B cell (primary cell): ENCODE measurements around the gene PIH1D1. TPM values are rescaled to one million over a fixed set of nuclear protein-coding genes. Genes with fewer than 3 reads are reported as not detected.

ENCODE experiments used
- ATAC-seq: fragments of 200-7000 bp; cut with Tn5 transposase; one replicate; pipeline ENCODE4 v1.10.0; 2021; ENCODE audit warnings: low read depth, mild to moderate bottlenecking, moderate number of reproducible peaks, moderate library complexity
- CTCF ChIA-PET: fragments of 350-600 bp; sonication (Branson Sonifier 250); formaldehyde crosslinking; loops from one replicate; lab custom pipeline; 2021; ENCODE audit warnings: antibody characterized with exemption, inconsistent platforms; lab: Charles Lee
- POLR2A ChIA-PET: fragments of 350-600 bp; sonication (Branson Sonifier 250); formaldehyde crosslinking; loops from one replicate; lab custom pipeline; 2021; ENCODE audit warnings: antibody characterized with exemption; lab: Charles Lee
- DNase-seq: peaks from one replicate; pipeline ENCODE4 v3.0.0; 2013
- H2AFZ ChIP-seq: 2 replicates; pipeline ENCODE4 v1.6.1; 2012; ENCODE audit warnings: mild to moderate bottlenecking, low read depth, low read length; ENCODE audit not compliant: insufficient read depth, poor library complexity, severe bottlenecking
- H3K27ac ChIP-seq, 2 donors: 1 replicate in 1 of 2; 2 replicates in 1 of 2; pipeline ENCODE4 v1.5.1; 2012 to 2013; ENCODE audit warnings: low read length in 2 of 2, mild to moderate bottlenecking in 2 of 2, moderate library complexity in 1 of 2
- H3K27me3 ChIP-seq, 4 experiments: fragments of 200-600 bp in 1 of 4; sonication (generic) in 1 of 4; replicated peaks in 1 of 4; 1 replicate in 2 of 4; 2 replicates in 2 of 4; pipeline versions ENCODE4 v1.6.1 to v1.7.0; 2013 to 2016; ENCODE audit warnings: low read length in 3 of 4, mild to moderate bottlenecking in 2 of 4, mixed read lengths in 1 of 4, moderate library complexity in 1 of 4; ENCODE audit not compliant: insufficient read depth in 4 of 4, control insufficient read depth in 3 of 4; ENCODE audit errors: control extremely low read depth in 1 of 4
- H3K36me3 ChIP-seq, 2 experiments: replicated peaks in 1 of 2; 1 replicate in 1 of 2; 2 replicates in 1 of 2; pipeline versions ENCODE4 v1.6.1 to v1.7.1; 2013; ENCODE audit warnings: low read length in 1 of 2; ENCODE audit not compliant: insufficient read depth in 2 of 2, control insufficient read depth in 1 of 2; ENCODE audit errors: control extremely low read depth in 1 of 2, extremely low read depth in 1 of 2
- H3K4me1 ChIP-seq, 2 donors: fragments of 200-600 bp in 1 of 2; sonication (generic) in 1 of 2; 1 replicate in 1 of 2; 2 replicates in 1 of 2; pipeline versions ENCODE4 v1.5.1 to v1.6.1; 2013 to 2017; ENCODE audit warnings: low read length in 2 of 2; ENCODE audit not compliant: control insufficient read depth in 2 of 2, insufficient read depth in 2 of 2
- H3K4me2 ChIP-seq: replicated peaks from 2 replicates; pipeline ENCODE3; 2012; ENCODE audit warnings: mild to moderate bottlenecking, low read depth, low read length; ENCODE audit not compliant: poor library complexity, severe bottlenecking
- H3K4me3 ChIP-seq, 5 experiments: fragments of 200-600 bp in 1 of 5; sonication (generic) in 1 of 5; 1 replicate in 3 of 5; 2 replicates in 2 of 5; pipeline versions ENCODE4 v1.5.1 to v1.7.0; 2011 to 2016; ENCODE audit warnings: low read length in 4 of 5, mild to moderate bottlenecking in 4 of 5, low read depth in 2 of 5, control low read depth in 1 of 5, moderate library complexity in 1 of 5; ENCODE audit not compliant: insufficient read depth in 1 of 5; ENCODE audit errors: control extremely low read depth in 1 of 5, extremely low read depth in 1 of 5
- H3K79me2 ChIP-seq: fragments of 200-600 bp; sonication (generic); one replicate; pipeline ENCODE4 v1.6.0; 2016; ENCODE audit warnings: low read length; ENCODE audit not compliant: control insufficient read depth, insufficient read depth
- H3K9ac ChIP-seq: fragments of 200-600 bp; sonication (generic); 2 replicates; pipeline ENCODE4 v1.6.1; 2017; ENCODE audit warnings: mild to moderate bottlenecking, low read length, moderate library complexity
- H3K9me3 ChIP-seq, 3 donors: one replicate each; pipeline versions ENCODE4 v1.6.1 to v1.7.1; 2013; ENCODE audit warnings: low read length in 2 of 3; ENCODE audit not compliant: control insufficient read depth in 2 of 3, insufficient read depth in 1 of 3; ENCODE audit errors: control extremely low read depth in 1 of 3
- H4K20me1 ChIP-seq: 2 replicates; pipeline ENCODE4 v1.6.0; 2012; ENCODE audit warnings: mild to moderate bottlenecking, low read length; ENCODE audit not compliant: insufficient read depth, control insufficient read depth, poor library complexity, severe bottlenecking
- H3K27ac Mint-ChIP-seq: one replicate; pipeline ENCODE4 v1.8.0; 2021; ENCODE audit warnings: mixed read lengths
- H3K27me3 Mint-ChIP-seq: one replicate; pipeline ENCODE4 v1.8.0; 2021; ENCODE audit warnings: mixed read lengths
- H3K4me1 Mint-ChIP-seq: one replicate; pipeline ENCODE4 v1.8.0; 2021; ENCODE audit warnings: mixed read lengths
- H3K4me3 Mint-ChIP-seq: one replicate; pipeline ENCODE4 v1.8.0; 2021; ENCODE audit warnings: mixed read lengths
- H3K9me3 Mint-ChIP-seq: one replicate; pipeline ENCODE4 v1.8.0; 2022; ENCODE audit warnings: mixed read lengths; ENCODE audit not compliant: insufficient read depth
- EZH2 ChIP-seq: IDR thresholded peaks from 2 replicates; pipeline ENCODE4 v1.6.1; 2012; ENCODE audit warnings: borderline replicate concordance, low read depth, mild to moderate bottlenecking, moderate library complexity, low read length; ENCODE audit not compliant: insufficient read depth, poor library complexity, severe bottlenecking
- WGBS: methylation state at CpG from one replicate; pipeline ENCODE4 v1.1.5; 2013; ENCODE audit warnings: missing lambda C conversion rate; ENCODE audit not compliant: insufficient coverage; 5-methylcytosine and 5-hydroxymethylcytosine counted together
- intact Hi-C: fragments of 100-400 bp; cut with micrococcal nuclease; formaldehyde crosslinking; loops from one replicate; pipeline ENCODE4 v1.10.0; 2022
- polyA plus RNA-seq: library from polyadenylated mRNA; depleted of rRNA; stranded (reverse); fragments of >200 nt; gene quantifications from 2 replicates; pipeline ENCODE4 v1.2.3, GENCODE V29; 2012
- total RNA-seq, 2 donors: library from RNA; stranded (reverse); fragments of 120-200 nt in 1 of 2; gene quantifications; 1 replicate in 1 of 2; 2 replicates in 1 of 2; pipeline versions ENCODE4 v1.2.3 to v1.2.4, GENCODE V29; 2013 to 2022
- TF ChIP-seq, protein P1 (sequence below): fragments of 200-600 bp; IDR thresholded peaks from one replicate; pipeline ENCODE4 v1.8.0; 2022; ENCODE audit warnings: antibody characterized with exemption, mild to moderate bottlenecking

PIH1D1 gene
- total and polyA plus RNA-seq, 2 donors (not counting 1 experiment from before 2014, with no cell fraction given): 158 to 184 TPM

DNA sequence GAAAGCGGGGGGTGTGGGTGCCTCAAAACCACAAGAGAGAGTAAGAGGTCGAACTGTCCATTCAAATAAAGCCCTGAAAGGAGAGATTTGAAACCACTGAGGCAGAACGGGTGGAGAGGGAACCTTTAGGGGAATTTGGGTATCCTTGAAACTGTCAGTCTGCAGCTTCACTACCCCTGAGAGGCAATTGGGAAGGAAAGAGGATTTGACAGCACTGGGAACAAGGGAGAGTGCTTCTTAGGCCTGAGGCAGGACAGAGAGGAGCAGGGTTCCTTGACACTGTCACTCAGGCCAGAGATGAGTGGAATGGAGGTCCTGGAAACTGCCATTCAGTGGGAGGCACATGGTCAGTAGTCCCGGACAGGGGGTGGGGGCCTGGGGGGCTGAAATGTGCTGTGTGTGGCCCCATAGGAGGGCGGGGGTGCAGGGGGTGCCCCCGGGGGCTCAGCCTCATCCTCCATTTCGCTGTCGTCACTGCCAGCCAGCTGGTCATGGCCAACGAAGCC, 21.4 kb downstream of the PIH1D1 start:
- Histone ChIP-seq H4K20me1 (no peaks in the 10 kb centered on the region), H3K36me3 (no peaks in the 10 kb centered on the region), H3K27me3 (peaks cover 0 to 100% (median 68%) of the 10 kb centered on the region in 4 experiments), H3K79me2 (no peaks in the 10 kb centered on the region), H3K4me2 (no peak overlapping the region), H3K9ac (no peak overlapping the region), H3K9me3 (peaks cover 0 to 67% (median 4%) of the 10 kb centered on the region in 3 donors), H2AFZ (no peak overlapping the region), H3K4me3 (no peak overlapping the region), H3K4me1 (peaks cover 59 to 63% of the 10 kb centered on the region in 2 donors), H3K27ac (no peak overlapping the region)
- H3K27me3 Mint-ChIP-seq: peaks cover 74% of the 10 kb centered on the region
- POLR2A ChIA-PET: no interaction called here
- H3K9me3 Mint-ChIP-seq: no peaks in the 10 kb centered on the region
- TF ChIP-seq, protein P1, sequence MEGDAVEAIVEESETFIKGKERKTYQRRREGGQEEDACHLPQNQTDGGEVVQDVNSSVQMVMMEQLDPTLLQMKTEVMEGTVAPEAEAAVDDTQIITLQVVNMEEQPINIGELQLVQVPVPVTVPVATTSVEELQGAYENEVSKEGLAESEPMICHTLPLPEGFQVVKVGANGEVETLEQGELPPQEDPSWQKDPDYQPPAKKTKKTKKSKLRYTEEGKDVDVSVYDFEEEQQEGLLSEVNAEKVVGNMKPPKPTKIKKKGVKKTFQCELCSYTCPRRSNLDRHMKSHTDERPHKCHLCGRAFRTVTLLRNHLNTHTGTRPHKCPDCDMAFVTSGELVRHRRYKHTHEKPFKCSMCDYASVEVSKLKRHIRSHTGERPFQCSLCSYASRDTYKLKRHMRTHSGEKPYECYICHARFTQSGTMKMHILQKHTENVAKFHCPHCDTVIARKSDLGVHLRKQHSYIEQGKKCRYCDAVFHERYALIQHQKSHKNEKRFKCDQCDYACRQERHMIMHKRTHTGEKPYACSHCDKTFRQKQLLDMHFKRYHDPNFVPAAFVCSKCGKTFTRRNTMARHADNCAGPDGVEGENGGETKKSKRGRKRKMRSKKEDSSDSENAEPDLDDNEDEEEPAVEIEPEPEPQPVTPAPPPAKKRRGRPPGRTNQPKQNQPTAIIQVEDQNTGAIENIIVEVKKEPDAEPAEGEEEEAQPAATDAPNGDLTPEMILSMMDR: no peak
- TF ChIP-seq EZH2: no peak
- no peak overlapping the region for H3K27ac Mint-ChIP-seq
- ATAC-seq: no peak
- 51% methylated on average over 7 of the region's 9 CpGs for WGBS
- H3K4me1 Mint-ChIP-seq: peaks cover 55% of the 10 kb centered on the region
- CTCF ChIA-PET: interaction anchor here (0.6 to 2.2 kb wide), 6 partner anchors 10 to 67 kb away, joined by 3 to 9 read pairs (median 4); no protein-coding TSS in a partner anchor
- no peak for DNase-seq
- no peak overlapping the region for H3K4me3 Mint-ChIP-seq
- intact Hi-C loops: no loop called here
